Endodermal cell (in vitro differentiated cells): ENCODE data around the gene ARNT2. TPM values are rescaled to one million over a fixed set of nuclear protein-coding genes. Genes with fewer than 3 reads are reported as not detected.

Source experiments
- DNase-seq: peaks from one replicate; pipeline ENCODE4 v3.0.0-alpha.2; 2017
- H3K27ac ChIP-seq: 2 replicates; pipeline ENCODE4 v1.5.1; 2013; ENCODE audit warnings: mild to moderate bottlenecking, low read depth, low read length, moderate library complexity
- H3K27me3 ChIP-seq: 2 replicates; pipeline ENCODE4 v1.6.1; 2013; ENCODE audit warnings: mild to moderate bottlenecking, low read length, moderate library complexity; ENCODE audit not compliant: insufficient read depth, control insufficient read depth, poor library complexity, severe bottlenecking
- H3K36me3 ChIP-seq: 2 replicates; pipeline ENCODE4 v1.7.0; 2013; ENCODE audit warnings: mild to moderate bottlenecking, low read length, moderate library complexity; ENCODE audit not compliant: control insufficient read depth, insufficient read depth
- H3K4me1 ChIP-seq: one replicate; pipeline ENCODE4 v1.7.0; 2013; ENCODE audit warnings: low read length; ENCODE audit not compliant: control insufficient read depth, insufficient read depth
- H3K4me3 ChIP-seq: 2 replicates; pipeline ENCODE4 v1.5.1; 2013; ENCODE audit warnings: mild to moderate bottlenecking, low read length, moderate library complexity
- H3K9ac ChIP-seq: 2 replicates; pipeline ENCODE4 v1.6.1; 2013; ENCODE audit warnings: mild to moderate bottlenecking, low read length, moderate library complexity; ENCODE audit not compliant: poor library complexity, severe bottlenecking; ENCODE audit errors: extremely low read depth
- H3K9me3 ChIP-seq: 2 replicates; pipeline ENCODE4 v1.6.1; 2013; ENCODE audit warnings: mild to moderate bottlenecking, low read length, moderate library complexity; ENCODE audit not compliant: control insufficient read depth
- H3K27ac Mint-ChIP-seq: 2 replicates; pipeline ENCODE4 v1.8.0; 2020; ENCODE audit warnings: mixed read lengths
- H3K27me3 Mint-ChIP-seq: 2 replicates; pipeline ENCODE4 v1.8.0; 2021; ENCODE audit warnings: mild to moderate bottlenecking, mixed read lengths; ENCODE audit not compliant: insufficient read depth
- H3K36me3 Mint-ChIP-seq: 2 replicates; pipeline ENCODE4 v1.8.0; 2020; ENCODE audit warnings: low read depth, mixed read lengths
- H3K4me1 Mint-ChIP-seq: 2 replicates; pipeline ENCODE4 v1.8.0; 2020; ENCODE audit warnings: mixed read lengths
- H3K4me3 Mint-ChIP-seq: 2 replicates; pipeline ENCODE4 v1.8.0; 2020; ENCODE audit warnings: mild to moderate bottlenecking, moderate library complexity, mixed read lengths
- H3K9me3 Mint-ChIP-seq: 2 replicates; pipeline ENCODE4 v1.8.0; 2020; ENCODE audit warnings: mild to moderate bottlenecking, mixed read lengths
- CTCF ChIP-seq: fragments of 200-600 bp; sonication (generic); conservative IDR thresholded peaks from 2 replicates; pipeline ENCODE4 v1.5.0; 2021; ENCODE audit warnings: antibody characterized with exemption, mild to moderate bottlenecking
- WGBS, 2 experiments: methylation state at CpG; one replicate each; pipeline versions ENCODE4 v1.1.5 to v1.1.7; 2013; ENCODE audit warnings: missing lambda C conversion rate in 2 of 2, mixed read lengths in 1 of 2; ENCODE audit not compliant: insufficient coverage in 1 of 2, insufficient read length in 1 of 2; 5-methylcytosine and 5-hydroxymethylcytosine counted together
- total RNA-seq, 2 donors: library from RNA; stranded (reverse); fragmentation: NEBNext Ultra II Directional in 1 of 2; extraction: Animal tissue kit (Norgen Biotek cat#: 25700) in 1 of 2; gene quantifications; 2 replicates in 1 of 2; 3 replicates in 1 of 2; pipeline ENCODE4 v1.2.1, GENCODE V29; 2021

ARNT2 gene
- total RNA-seq, 2 donors from 2014 or later: 8.0 to 15.9 TPM

- no peaks in the 10 kb centered on the region for H3K36me3 ChIP-seq
- Mint-ChIP-seq H3K27ac (no peak overlapping the region), H3K36me3 (peaks cover 11% of the 10 kb centered on the region), H3K9me3 (no peaks in the 10 kb centered on the region), H3K4me1 (peaks cover 25% of the 10 kb centered on the region), H3K4me3 (no peak overlapping the region), H3K27me3 (peaks cover 2% of the 10 kb centered on the region)
- peaks cover 6% of the 10 kb centered on the region for H3K4me1 ChIP-seq
- no peak overlapping the region for H3K27ac ChIP-seq
- H3K4me3 ChIP-seq: no peak overlapping the region
- no peaks in the 10 kb centered on the region for H3K27me3 ChIP-seq
- no peak for TF ChIP-seq CTCF
- no peak overlapping the region for H3K9ac ChIP-seq
- WGBS, 2 experiments: 75 to 86% methylated on average over 5 to 10 of the region's 10 CpGs
- H3K9me3 ChIP-seq: no peaks in the 10 kb centered on the region
- no peak for DNase-seq
Measured at GRCh38 chr15:80560601-80561400, 156.6 kb downstream of the ARNT2 start.

GRCh38 chr15:80561500-80561899 lies 157.3 kb downstream of the ARNT2 start:
- no peak for TF ChIP-seq CTCF
- Mint-ChIP-seq H3K4me3 (no peak overlapping the region), H3K9me3 (no peaks in the 10 kb centered on the region), H3K4me1 (peaks cover 25% of the 10 kb centered on the region), H3K27ac (no peak overlapping the region), H3K27me3 (peaks cover 2% of the 10 kb centered on the region), H3K36me3 (peaks cover 11% of the 10 kb centered on the region)
- H3K9ac ChIP-seq: no peak overlapping the region
- H3K36me3 ChIP-seq: no peaks in the 10 kb centered on the region
- H3K27ac ChIP-seq: no peak overlapping the region
- H3K27me3 ChIP-seq: no peaks in the 10 kb centered on the region
- DNase-seq: no peak
- H3K9me3 ChIP-seq: no peaks in the 10 kb centered on the region
- H3K4me3 ChIP-seq: no peak overlapping the region
- H3K4me1 ChIP-seq: peaks cover 6% of the 10 kb centered on the region
- WGBS, 2 experiments: 93 to 100% methylated on average over 1 of the region's 1 CpG

- no peak for TF ChIP-seq CTCF
- H3K4me1 Mint-ChIP-seq: peaks cover 25% of the 10 kb centered on the region
- WGBS, 2 experiments: 80 to 95% methylated on average over 4 of the region's 4 CpGs
- no peak overlapping the region for H3K27ac ChIP-seq
- no peaks in the 10 kb centered on the region for H3K9me3 Mint-ChIP-seq
- H3K36me3 ChIP-seq: no peaks in the 10 kb centered on the region
- H3K27me3 Mint-ChIP-seq: peaks cover 2% of the 10 kb centered on the region
- no peak for DNase-seq
- peaks cover 11% of the 10 kb centered on the region for H3K36me3 Mint-ChIP-seq
- no peak overlapping the region for H3K27ac Mint-ChIP-seq
- no peaks in the 10 kb centered on the region for H3K9me3 ChIP-seq
- no peak overlapping the region for H3K4me3 Mint-ChIP-seq
- H3K4me1 ChIP-seq: peaks cover 6% of the 10 kb centered on the region
- no peaks in the 10 kb centered on the region for H3K27me3 ChIP-seq
- no peak overlapping the region for H3K9ac ChIP-seq
- no peak overlapping the region for H3K4me3 ChIP-seq
Measured at GRCh38 chr15:80562033-80562432, 157.9 kb downstream of the ARNT2 start.
